Bronchial epithelial cell (primary cell): ENCODE results near the gene SAMD8. TPM values are rescaled to one million over a fixed set of nuclear protein-coding genes. Genes with fewer than 3 reads are reported as not detected.
"Not testable (repeated sequence)": the region's sequence is repeated elsewhere in the genome, so short reads cannot be mapped to it uniquely, and the experiment has no call there.

Source experiments
- DNase-seq: peaks from one replicate; pipeline ENCODE4 v3.0.0-alpha.2; 2010; ENCODE audit warnings: low read depth
- FAIRE-seq: peaks from 2 replicates; lab custom pipeline; 2011; peaks lifted over from hg19 to GRCh38; lab: Jason Lieb, UNC
- H3K27me3 ChIP-seq: 2 replicates; pipeline ENCODE4 v1.5.1; 2011; ENCODE audit warnings: low read length; ENCODE audit not compliant: control insufficient read depth, insufficient read depth
- H3K36me3 ChIP-seq: 2 replicates; pipeline ENCODE4 v1.5.1; 2011; ENCODE audit warnings: low read length; ENCODE audit not compliant: control insufficient read depth, insufficient read depth
- H3K4me3 ChIP-seq: 2 replicates; pipeline ENCODE4 v1.5.1; 2011; ENCODE audit warnings: mild to moderate bottlenecking, low read depth, low read length, control low read depth
- total RNA-seq: library from RNA; depleted of rRNA; stranded (reverse); fragments of >200 nt; gene quantifications from 2 replicates; pipeline ENCODE4 v1.2.1, GENCODE V29; 2014
- TF ChIP-seq, protein P1 (sequence below): IDR thresholded peaks from 2 replicates; pipeline ENCODE4 v1.5.1; 2011; ENCODE audit warnings: mild to moderate bottlenecking, moderate library complexity, low read length, control low read depth, inconsistent platforms; ENCODE audit not compliant: insufficient read depth, severe bottlenecking

SAMD8 gene
- total RNA-seq, 1 donor from 2014 or later = 25.5 TPM

DNA sequence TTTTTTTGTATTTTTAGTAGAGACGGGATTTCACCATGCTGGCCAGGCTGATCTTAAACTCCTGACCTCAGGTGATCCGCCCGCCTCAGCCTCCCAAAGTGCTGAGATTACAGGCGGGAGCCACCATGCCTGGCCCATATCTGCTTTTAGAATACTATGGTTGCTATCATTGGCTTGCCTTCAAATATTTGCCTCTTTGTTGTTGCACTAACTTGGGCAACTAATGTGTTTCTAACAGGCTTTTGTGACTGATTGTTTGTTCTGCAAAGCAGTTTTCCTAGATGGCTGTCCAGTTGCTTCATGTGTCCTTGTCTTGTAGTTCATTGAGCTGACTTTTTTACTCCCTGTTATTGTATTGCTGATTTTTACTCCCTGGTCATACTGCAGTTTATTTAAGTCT lies 108.8 kb downstream of the SAMD8 start:
- TF ChIP-seq, protein P1, sequence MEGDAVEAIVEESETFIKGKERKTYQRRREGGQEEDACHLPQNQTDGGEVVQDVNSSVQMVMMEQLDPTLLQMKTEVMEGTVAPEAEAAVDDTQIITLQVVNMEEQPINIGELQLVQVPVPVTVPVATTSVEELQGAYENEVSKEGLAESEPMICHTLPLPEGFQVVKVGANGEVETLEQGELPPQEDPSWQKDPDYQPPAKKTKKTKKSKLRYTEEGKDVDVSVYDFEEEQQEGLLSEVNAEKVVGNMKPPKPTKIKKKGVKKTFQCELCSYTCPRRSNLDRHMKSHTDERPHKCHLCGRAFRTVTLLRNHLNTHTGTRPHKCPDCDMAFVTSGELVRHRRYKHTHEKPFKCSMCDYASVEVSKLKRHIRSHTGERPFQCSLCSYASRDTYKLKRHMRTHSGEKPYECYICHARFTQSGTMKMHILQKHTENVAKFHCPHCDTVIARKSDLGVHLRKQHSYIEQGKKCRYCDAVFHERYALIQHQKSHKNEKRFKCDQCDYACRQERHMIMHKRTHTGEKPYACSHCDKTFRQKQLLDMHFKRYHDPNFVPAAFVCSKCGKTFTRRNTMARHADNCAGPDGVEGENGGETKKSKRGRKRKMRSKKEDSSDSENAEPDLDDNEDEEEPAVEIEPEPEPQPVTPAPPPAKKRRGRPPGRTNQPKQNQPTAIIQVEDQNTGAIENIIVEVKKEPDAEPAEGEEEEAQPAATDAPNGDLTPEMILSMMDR = no peak
- Histone ChIP-seq H3K4me3 (no peak overlapping the region), H3K36me3 (peaks cover 29% of the 10 kb centered on the region), H3K27me3 (no peaks in the 10 kb centered on the region)
- FAIRE-seq = no peak
- no peak for DNase-seq

DNA sequence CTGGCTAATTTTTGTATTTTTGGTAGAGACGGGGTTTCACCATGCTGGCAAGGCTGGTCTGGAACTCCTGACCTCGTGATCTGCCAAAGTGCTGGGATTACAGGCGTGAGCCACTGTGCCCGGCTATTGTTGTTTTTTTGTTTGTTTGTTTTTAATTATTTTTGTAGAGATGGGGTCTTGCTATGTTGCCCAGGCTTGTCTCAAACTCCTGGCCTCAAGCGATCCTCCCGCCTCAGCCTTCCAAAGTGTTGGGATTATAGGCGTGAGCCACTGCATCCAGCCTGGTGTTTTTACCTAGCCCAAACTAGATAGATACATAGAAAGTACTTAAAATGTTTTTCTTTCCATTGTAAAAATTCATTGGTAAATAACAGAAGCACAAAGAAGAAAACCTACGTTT lies 110.0 kb downstream of the SAMD8 start:
- FAIRE-seq, DNase-seq: not testable (repeated sequence)

DNA sequence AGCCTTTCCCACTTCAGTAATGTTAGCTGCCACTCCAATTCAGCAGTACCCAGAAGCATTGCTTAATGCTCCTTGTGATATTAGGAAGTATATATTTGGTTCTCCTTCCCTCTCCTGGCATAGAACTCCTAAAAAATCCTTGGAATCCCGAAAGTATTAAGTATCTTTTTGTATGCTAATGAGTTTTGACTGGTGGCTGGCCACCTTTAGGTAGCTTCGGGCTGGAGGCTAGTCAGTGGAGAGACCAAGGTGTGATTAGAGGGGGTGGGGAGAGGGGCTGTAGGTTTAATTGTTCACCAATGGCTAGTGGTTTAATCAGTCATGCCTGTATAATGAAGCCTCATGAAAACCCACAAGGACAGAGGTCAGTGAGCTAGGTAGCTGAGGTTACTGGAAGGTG lies 112.1 kb downstream of the SAMD8 start:
- TF ChIP-seq, protein P1 = no peak
- H3K27me3 ChIP-seq = no peaks in the 10 kb centered on the region
- DNase-seq = no peak
- FAIRE-seq = no peak
- H3K4me3 ChIP-seq = no peak overlapping the region
- H3K36me3 ChIP-seq = peaks cover 21% of the 10 kb centered on the region

More for the DNA sequence above, 110.0 kb downstream of the SAMD8 start:
- peaks cover 29% of the 10 kb centered on the region for H3K36me3 ChIP-seq
- not testable (repeated sequence) for H3K4me3 ChIP-seq, H3K27me3 ChIP-seq

DNA sequence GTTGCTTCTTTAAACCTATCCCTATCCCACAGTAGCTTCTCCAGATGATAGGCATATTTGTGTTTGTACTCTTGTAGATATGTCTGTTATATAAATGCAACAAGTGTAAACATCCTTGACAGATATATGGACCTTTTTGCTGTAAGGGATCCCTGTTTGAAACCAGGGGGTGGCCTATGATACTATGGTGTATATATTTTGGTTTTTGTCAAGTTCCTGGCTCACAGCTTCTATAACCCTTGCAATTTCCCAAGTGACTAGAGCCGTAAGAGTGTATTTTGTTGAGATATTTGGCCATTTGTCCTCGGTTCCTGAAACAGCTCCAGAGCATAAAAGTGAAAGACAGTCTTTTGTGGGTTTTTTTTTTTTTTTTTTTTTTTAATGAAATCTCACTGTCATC lies 114.6 kb downstream of the SAMD8 start:
- TF ChIP-seq, protein P1 = no peak
- Histone ChIP-seq H3K4me3 (no peak overlapping the region), H3K27me3 (no peaks in the 10 kb centered on the region), H3K36me3 (peaks cover 18% of the 10 kb centered on the region)
- FAIRE-seq = no peak
- no peak for DNase-seq

DNA sequence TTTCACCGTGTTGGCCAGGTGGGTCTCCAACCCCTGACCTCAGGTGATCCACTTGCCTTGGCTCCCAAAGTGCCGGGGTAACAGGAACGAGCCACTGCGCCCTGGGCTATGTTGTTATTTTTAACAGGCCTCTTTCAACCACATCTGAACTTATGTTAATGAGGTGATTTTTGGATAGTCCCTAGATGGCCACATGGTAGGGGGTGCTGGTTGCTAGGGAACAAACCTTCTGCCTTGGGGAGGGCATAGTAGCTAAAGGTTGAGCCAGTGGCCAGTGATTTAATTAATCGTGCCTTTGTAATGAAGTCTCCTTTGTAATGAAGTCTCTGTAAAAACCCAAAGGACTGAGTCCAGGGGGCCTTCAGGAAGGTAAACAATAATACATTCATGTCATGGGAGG lies 115.2 kb downstream of the SAMD8 start:
- H3K27me3 ChIP-seq = no peaks in the 10 kb centered on the region
- no peak for DNase-seq
- no peak for FAIRE-seq
- H3K4me3 ChIP-seq = no peak overlapping the region
- peaks cover 21% of the 10 kb centered on the region for H3K36me3 ChIP-seq
- TF ChIP-seq, protein P1 = no peak

DNA sequence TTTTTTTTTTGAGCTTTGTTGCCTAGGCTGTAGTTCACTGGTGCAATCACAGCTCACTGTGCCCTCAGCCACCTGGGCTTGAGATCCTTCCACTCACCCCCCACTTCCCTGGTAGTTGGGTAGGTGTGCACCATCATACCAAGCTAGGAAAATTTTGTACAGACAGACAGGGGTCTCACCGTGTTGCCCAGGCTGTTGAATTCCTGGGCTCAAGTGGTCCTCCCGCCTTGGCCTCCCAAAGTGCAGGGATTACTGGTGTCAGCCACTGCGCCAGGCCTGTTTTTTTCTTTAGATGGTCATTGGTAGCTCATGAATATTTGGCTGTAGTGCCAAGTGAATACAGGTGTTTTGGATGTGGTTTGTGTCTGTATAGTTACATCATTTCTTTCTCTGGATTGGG lies 116.8 kb downstream of the SAMD8 start:
- no peak for DNase-seq
- no peak for FAIRE-seq
- H3K4me3 ChIP-seq = no peak overlapping the region
- H3K27me3 ChIP-seq = no peaks in the 10 kb centered on the region
- H3K36me3 ChIP-seq = peaks cover 22% of the 10 kb centered on the region
- TF ChIP-seq, protein P1 = no peak
